ENCODE data around the gene GAD2.

DNA sequence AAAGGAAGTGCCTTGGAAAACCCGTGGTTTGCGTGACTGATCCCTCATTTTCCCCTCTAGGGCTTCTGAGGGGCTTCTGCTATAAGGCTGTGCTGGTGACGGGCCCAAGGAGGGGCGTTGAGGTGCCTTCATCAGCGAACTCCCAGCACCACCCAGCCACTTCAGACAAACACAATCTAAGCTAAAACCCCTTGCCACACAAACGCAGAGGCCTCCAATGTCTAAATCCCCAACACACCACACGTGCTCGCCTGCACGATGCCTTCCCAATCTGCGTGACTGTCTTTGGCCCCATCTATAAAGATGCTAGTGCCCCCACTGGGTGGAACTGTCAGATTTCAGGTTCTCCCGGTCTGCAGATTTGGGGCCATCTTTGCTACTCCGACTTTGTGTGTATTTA, 4.1 kb upstream of the GAD2 start:
- TF ChIP-seq ZBTB7A (IDR thresholded peaks at IDR 0.05; ENCODE audit: low read depth) (no peak), EP300 (IDR thresholded peaks at IDR 0.05; ENCODE audit: borderline replicate concordance) (no peak), EGR1 (IDR thresholded peaks at IDR 0.05) (no peak), RAD21 (IDR thresholded peaks at IDR 0.05; ENCODE audit: low read depth) (no peak), TAF1 (IDR thresholded peaks at IDR 0.05; ENCODE audit: low read depth) (no peak), CEBPB (IDR thresholded peaks at IDR 0.05) (no peak), FOXM1 (IDR thresholded peaks at IDR 0.05; ENCODE audit: borderline replicate concordance, low read depth) (no peak), YY1 (IDR thresholded peaks at IDR 0.05; ENCODE audit: low read depth) (no peak), TCF12 (IDR thresholded peaks at IDR 0.05; ENCODE audit: low read depth) (no peak), CREB1 (IDR thresholded peaks at IDR 0.05; ENCODE audit: low read depth) (no peak)
- TF ChIP-seq, protein P1, sequence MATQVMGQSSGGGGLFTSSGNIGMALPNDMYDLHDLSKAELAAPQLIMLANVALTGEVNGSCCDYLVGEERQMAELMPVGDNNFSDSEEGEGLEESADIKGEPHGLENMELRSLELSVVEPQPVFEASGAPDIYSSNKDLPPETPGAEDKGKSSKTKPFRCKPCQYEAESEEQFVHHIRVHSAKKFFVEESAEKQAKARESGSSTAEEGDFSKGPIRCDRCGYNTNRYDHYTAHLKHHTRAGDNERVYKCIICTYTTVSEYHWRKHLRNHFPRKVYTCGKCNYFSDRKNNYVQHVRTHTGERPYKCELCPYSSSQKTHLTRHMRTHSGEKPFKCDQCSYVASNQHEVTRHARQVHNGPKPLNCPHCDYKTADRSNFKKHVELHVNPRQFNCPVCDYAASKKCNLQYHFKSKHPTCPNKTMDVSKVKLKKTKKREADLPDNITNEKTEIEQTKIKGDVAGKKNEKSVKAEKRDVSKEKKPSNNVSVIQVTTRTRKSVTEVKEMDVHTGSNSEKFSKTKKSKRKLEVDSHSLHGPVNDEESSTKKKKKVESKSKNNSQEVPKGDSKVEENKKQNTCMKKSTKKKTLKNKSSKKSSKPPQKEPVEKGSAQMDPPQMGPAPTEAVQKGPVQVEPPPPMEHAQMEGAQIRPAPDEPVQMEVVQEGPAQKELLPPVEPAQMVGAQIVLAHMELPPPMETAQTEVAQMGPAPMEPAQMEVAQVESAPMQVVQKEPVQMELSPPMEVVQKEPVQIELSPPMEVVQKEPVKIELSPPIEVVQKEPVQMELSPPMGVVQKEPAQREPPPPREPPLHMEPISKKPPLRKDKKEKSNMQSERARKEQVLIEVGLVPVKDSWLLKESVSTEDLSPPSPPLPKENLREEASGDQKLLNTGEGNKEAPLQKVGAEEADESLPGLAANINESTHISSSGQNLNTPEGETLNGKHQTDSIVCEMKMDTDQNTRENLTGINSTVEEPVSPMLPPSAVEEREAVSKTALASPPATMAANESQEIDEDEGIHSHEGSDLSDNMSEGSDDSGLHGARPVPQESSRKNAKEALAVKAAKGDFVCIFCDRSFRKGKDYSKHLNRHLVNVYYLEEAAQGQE (IDR thresholded peaks at IDR 0.05; ENCODE audit: low read depth): no peak
- TF ChIP-seq, protein P2, sequence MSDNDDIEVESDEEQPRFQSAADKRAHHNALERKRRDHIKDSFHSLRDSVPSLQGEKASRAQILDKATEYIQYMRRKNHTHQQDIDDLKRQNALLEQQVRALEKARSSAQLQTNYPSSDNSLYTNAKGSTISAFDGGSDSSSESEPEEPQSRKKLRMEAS (IDR thresholded peaks at IDR 0.05): no peak

Data from Ishikawa (cell line).